Muscle layer of duodenum (tissue), 2 donors: ENCODE data around the gene ZNF30.
A peak's percentile ranks its signal among the peaks of the same experiment; 100 is the strongest.
"Not testable (repeated sequence)": the region's sequence is repeated elsewhere in the genome, so short reads cannot be mapped to it uniquely, and the experiment has no call there.

ENCODE experiments used
- H3K27ac ChIP-seq: one replicate; pipeline ENCODE4 v1.7.0; 2013; ENCODE audit warnings: mild to moderate bottlenecking, low read length
- H3K27me3 ChIP-seq: one replicate; pipeline ENCODE4 v1.7.0; 2013; ENCODE audit warnings: low read depth, mild to moderate bottlenecking, control low read depth, low read length
- H3K36me3 ChIP-seq, 2 donors: one replicate each; pipeline ENCODE4 v1.7.0; 2013; ENCODE audit warnings: low read length in 2 of 2, control low read depth in 1 of 2, mild to moderate bottlenecking in 1 of 2; ENCODE audit not compliant: insufficient read depth in 2 of 2, control insufficient read depth in 1 of 2
- H3K4me1 ChIP-seq, 2 donors: one replicate each; pipeline ENCODE4 v1.7.0; 2013; ENCODE audit warnings: low read length in 2 of 2, mild to moderate bottlenecking in 2 of 2, control low read depth in 1 of 2, moderate library complexity in 1 of 2; ENCODE audit not compliant: insufficient read depth in 2 of 2, control insufficient read depth in 1 of 2
- H3K4me3 ChIP-seq, 2 donors: one replicate each; pipeline ENCODE4 v1.7.0; 2013; ENCODE audit warnings: low read length in 2 of 2, low read depth in 1 of 2, mild to moderate bottlenecking in 1 of 2
- H3K9me3 ChIP-seq, 2 donors: one replicate each; pipeline ENCODE4 v1.7.0; 2013; ENCODE audit warnings: low read length in 2 of 2, control low read depth in 1 of 2, mild to moderate bottlenecking in 1 of 2; ENCODE audit not compliant: control insufficient read depth in 1 of 2
- donor health status: healthy.

Gene ZNF30

GRCh38 chr19:34990578-34991192 lies 64.0 kb downstream of the ZNF30 start:
- Histone ChIP-seq H3K4me3 (no peak overlapping the region), H3K27me3 (no peaks in the 10 kb centered on the region), H3K27ac (no peak overlapping the region), H3K4me1 (no peaks in the 10 kb centered on the region), H3K36me3 (no peaks in the 10 kb centered on the region), H3K9me3 (no peaks in the 10 kb centered on the region)

- no peak overlapping the region for H3K4me3 ChIP-seq
- peaks cover 0 to 3% of the 10 kb centered on the region in 2 donors for H3K4me1 ChIP-seq
- no peak overlapping the region for H3K27ac ChIP-seq
- no peaks in the 10 kb centered on the region for H3K36me3 ChIP-seq
- no peaks in the 10 kb centered on the region for H3K9me3 ChIP-seq
- no peaks in the 10 kb centered on the region for H3K27me3 ChIP-seq
Measured at GRCh38 chr19:34991542-34992333, 65.0 kb downstream of the ZNF30 start.

- H3K36me3 ChIP-seq, H3K4me1 ChIP-seq, H3K27ac ChIP-seq, H3K9me3 ChIP-seq, H3K4me3 ChIP-seq, H3K27me3 ChIP-seq: not testable (repeated sequence)
Measured at GRCh38 chr19:34992582-34992981, 65.9 kb downstream of the ZNF30 start.

- Histone ChIP-seq H3K9me3 (no peaks in the 10 kb centered on the region), H3K4me3 (no peak overlapping the region), H3K27me3 (no peaks in the 10 kb centered on the region), H3K36me3 (no peaks in the 10 kb centered on the region), H3K4me1 (peaks cover 3 to 21% of the 10 kb centered on the region in 2 donors), H3K27ac (peak overlapping the region; percentile 31)
Measured at GRCh38 chr19:34994286-34994642, 67.6 kb downstream of the ZNF30 start.
